Neuronal stem cell (in vitro differentiated cells): ENCODE results near the gene C11orf86.

Experiments
- DNase-seq: peaks from one replicate; pipeline ENCODE4 v3.0.0-alpha.2; 2013; ENCODE audit warnings: low spot score
- H2AFZ ChIP-seq: one replicate; pipeline ENCODE4 v1.6.1; 2013; ENCODE audit warnings: mild to moderate bottlenecking, low read length, inconsistent platforms
- H2AK5ac ChIP-seq: 2 replicates; pipeline ENCODE4 v1.6.1; 2013; ENCODE audit warnings: low read depth, mild to moderate bottlenecking, inconsistent platforms, low read length, moderate library complexity, mixed read lengths
- H2BK120ac ChIP-seq: 2 replicates; pipeline ENCODE4 v1.6.1; 2013; ENCODE audit warnings: low read depth, mild to moderate bottlenecking, inconsistent platforms, low read length, moderate library complexity, mixed read lengths
- H2BK12ac ChIP-seq: one replicate; pipeline ENCODE4 v1.6.1; 2013; ENCODE audit warnings: low read length, inconsistent platforms
- H2BK15ac ChIP-seq: 2 replicates; pipeline ENCODE4 v1.6.1; 2013; ENCODE audit warnings: mild to moderate bottlenecking, low read length, inconsistent platforms, mixed read lengths
- H2BK5ac ChIP-seq: one replicate; pipeline ENCODE4 v1.6.1; 2013; ENCODE audit warnings: inconsistent platforms, mild to moderate bottlenecking, low read length, moderate library complexity
- H3K14ac ChIP-seq: one replicate; pipeline ENCODE4 v1.6.1; 2013; ENCODE audit warnings: low read length, inconsistent platforms
- H3K18ac ChIP-seq: 2 replicates; pipeline ENCODE4 v1.6.1; 2013; ENCODE audit warnings: low read length, inconsistent platforms
- H3K23ac ChIP-seq: 2 replicates; pipeline ENCODE4 v1.6.1; 2013; ENCODE audit warnings: low read depth, mild to moderate bottlenecking, mixed read lengths, low read length, inconsistent platforms; ENCODE audit not compliant: poor library complexity
- H3K27ac ChIP-seq: replicated peaks from 3 replicates; pipeline ENCODE4 v1.5.1; 2013; ENCODE audit warnings: low read length, inconsistent platforms
- H3K27me3 ChIP-seq, 3 experiments: 2 replicates each; pipeline ENCODE4 v1.6.1; 2013; ENCODE audit warnings: low read length in 3 of 3, mild to moderate bottlenecking in 2 of 3, inconsistent platforms in 1 of 3, low read depth in 1 of 3, mixed read lengths in 1 of 3, moderate library complexity in 1 of 3; ENCODE audit not compliant: control insufficient read depth in 3 of 3, insufficient read depth in 3 of 3
- H3K36me3 ChIP-seq, 2 donors: replicated peaks in 1 of 2; 2 replicates each; pipeline ENCODE4 v1.6.1; 2013; ENCODE audit warnings: low read length in 2 of 2; ENCODE audit not compliant: control insufficient read depth in 2 of 2, insufficient read depth in 2 of 2
- H3K4ac ChIP-seq: 2 replicates; pipeline ENCODE4 v1.6.1; 2013; ENCODE audit warnings: inconsistent platforms, mild to moderate bottlenecking, low read length, moderate library complexity
- H3K4me1 ChIP-seq, 2 donors: 1 replicate in 1 of 2; 2 replicates in 1 of 2; pipeline ENCODE4 v1.6.1; 2013; ENCODE audit warnings: low read length in 2 of 2, low read depth in 1 of 2; ENCODE audit not compliant: control insufficient read depth in 2 of 2, insufficient read depth in 1 of 2
- H3K4me2 ChIP-seq: one replicate; pipeline ENCODE4 v1.6.1; 2013; ENCODE audit warnings: mild to moderate bottlenecking, low read length, inconsistent platforms; ENCODE audit not compliant: insufficient read depth, poor library complexity, severe bottlenecking
- H3K4me3 ChIP-seq, 2 donors: 2 replicates each; pipeline ENCODE4 v1.5.1; 2013; ENCODE audit warnings: low read length in 2 of 2, mild to moderate bottlenecking in 2 of 2, inconsistent platforms in 1 of 2, moderate library complexity in 1 of 2
- H3K79me1 ChIP-seq: one replicate; pipeline ENCODE4 v1.6.1; 2013; ENCODE audit warnings: low read depth, mild to moderate bottlenecking, inconsistent platforms, low read length, moderate library complexity
- H3K9ac ChIP-seq: one replicate; pipeline ENCODE4 v1.6.1; 2013; ENCODE audit warnings: mild to moderate bottlenecking, low read depth, low read length, inconsistent platforms; ENCODE audit not compliant: poor library complexity
- H3K9me3 ChIP-seq, 2 donors: replicated peaks in 1 of 2; 2 replicates each; pipeline versions ENCODE3 to v1.6.1; 2013; ENCODE audit warnings: low read length in 2 of 2, mild to moderate bottlenecking in 2 of 2, inconsistent platforms in 1 of 2, low read depth in 1 of 2, mixed read lengths in 1 of 2, moderate library complexity in 1 of 2; ENCODE audit not compliant: control insufficient read depth in 2 of 2, insufficient read depth in 1 of 2
- H4K8ac ChIP-seq: one replicate; pipeline ENCODE4 v1.6.1; 2013; ENCODE audit warnings: low read depth, mild to moderate bottlenecking, inconsistent platforms, low read length, moderate library complexity
- H4K91ac ChIP-seq: one replicate; pipeline ENCODE4 v1.6.1; 2013; ENCODE audit warnings: low read length, low read depth, mild to moderate bottlenecking, inconsistent platforms; ENCODE audit not compliant: poor library complexity
- WGBS, 2 donors: extraction: QIAGEN DNeasy Blood & Tissue Kit; methylation state at CpG; one replicate each; pipeline ENCODE4 v1.1.7; 2013; ENCODE audit warnings: missing lambda C conversion rate in 2 of 2, mixed read lengths in 1 of 2; ENCODE audit not compliant: insufficient read length in 2 of 2, insufficient replicate concordance in 1 of 2; ENCODE audit errors: extremely low coverage in 2 of 2; 5-methylcytosine and 5-hydroxymethylcytosine counted together

C11orf86 gene

DNA sequence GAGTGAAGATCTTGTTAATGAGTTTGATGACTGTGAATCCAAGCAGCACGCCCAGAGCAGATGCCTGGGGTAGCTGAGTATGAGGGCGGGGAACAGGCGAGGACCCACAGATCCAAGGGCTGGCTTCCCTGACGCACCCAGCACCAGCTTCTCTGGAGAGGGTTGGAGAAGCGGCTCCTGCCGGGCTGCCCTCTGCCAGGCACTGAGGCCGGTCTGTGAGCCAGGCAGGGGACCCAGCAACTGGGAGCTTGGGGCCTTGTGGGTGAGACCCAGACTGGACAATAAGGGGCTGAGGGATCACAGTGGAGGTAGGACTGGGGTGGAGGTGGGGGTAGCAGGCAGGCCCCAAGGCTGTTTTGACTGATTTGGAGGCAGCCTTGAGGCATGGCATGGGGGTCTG lies 39.2 kb downstream of the C11orf86 start:
- Histone ChIP-seq H3K27ac (no peak overlapping the region), H3K14ac (no peak overlapping the region), H2BK5ac (peak overlapping the region; percentile 8), H3K4me1 (peaks cover 3 to 5% of the 10 kb centered on the region in 2 donors), H3K4me2 (no peak overlapping the region), H3K4ac (no peak overlapping the region), H2AFZ (no peak overlapping the region), H4K8ac (no peak overlapping the region), H2BK12ac (no peak overlapping the region), H2AK5ac (peak overlapping the region; percentile 51), H3K18ac (peak overlapping the region; percentile 33), H4K91ac (no peak overlapping the region), H3K79me1 (no peaks in the 10 kb centered on the region), H3K27me3 (no peaks in the 10 kb centered on the region), H2BK120ac (no peak overlapping the region), H3K9ac (no peak overlapping the region), H3K4me3 (no peak overlapping the region), H3K23ac (no peak overlapping the region), H3K36me3 (no peaks in the 10 kb centered on the region), H3K9me3 (no peaks in the 10 kb centered on the region), H2BK15ac (no peak overlapping the region)
- no CpG with 5 or more reads among the region's 7 CpGs for WGBS, 2 donors
- no peak for DNase-seq

GRCh38 chr11:67015048-67015447 lies 39.9 kb downstream of the C11orf86 start:
- Histone ChIP-seq H4K91ac (no peak overlapping the region), H2AK5ac (peak overlapping the region; percentile 86), H2BK12ac (no peak overlapping the region), H3K23ac (no peak overlapping the region), H3K14ac (peak overlapping the region; percentile 67), H2AFZ (peak overlapping the region; percentile 39), H3K9me3 (no peaks in the 10 kb centered on the region), H3K4ac (peak overlapping the region; percentile 93), H2BK15ac (no peak overlapping the region), H3K79me1 (no peaks in the 10 kb centered on the region), H4K8ac (no peak overlapping the region), H3K4me1 (peaks cover 3 to 5% of the 10 kb centered on the region in 2 donors), H3K27ac (no peak overlapping the region), H3K4me3 (peak overlapping the region in 1 of 2 donors; percentile 25), H2BK5ac (peak overlapping the region; percentile 8), H3K4me2 (no peak overlapping the region), H3K27me3 (peaks cover 0 to 2% (median 0%) of the 10 kb centered on the region in 3 experiments), H3K18ac (peak overlapping the region; percentile 77), H3K36me3 (no peaks in the 10 kb centered on the region), H2BK120ac (no peak overlapping the region), H3K9ac (no peak overlapping the region)
- DNase-seq: no peak
- WGBS, 2 donors: no CpG with 5 or more reads among the region's 8 CpGs

DNA sequence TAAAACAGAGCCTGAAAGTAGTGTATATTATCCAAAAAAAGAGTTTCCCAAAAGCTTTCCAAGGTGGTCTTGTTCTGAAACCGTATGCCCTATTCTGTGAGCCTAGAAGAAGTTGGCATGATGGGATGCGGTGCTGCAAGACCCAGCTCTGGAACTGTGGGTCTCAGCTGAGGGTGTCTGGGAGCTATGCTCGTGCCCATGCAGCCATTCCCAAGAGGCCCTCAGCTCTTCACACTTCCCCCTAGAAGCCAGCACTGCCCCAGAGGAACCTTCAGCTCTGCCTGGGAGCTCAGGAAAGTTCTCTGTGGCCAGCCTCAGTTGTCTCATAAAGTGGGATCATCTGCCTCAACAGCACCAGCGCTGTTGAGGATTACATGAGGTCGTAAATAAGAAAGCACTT lies 41.4 kb downstream of the C11orf86 start:
- Histone ChIP-seq H2AK5ac (no peak overlapping the region), H4K91ac (no peak overlapping the region), H3K36me3 (no peaks in the 10 kb centered on the region), H2BK120ac (no peak overlapping the region), H3K27ac (no peak overlapping the region), H3K18ac (no peak overlapping the region), H3K4ac (no peak overlapping the region), H3K27me3 (peaks cover 0 to 14% (median 0%) of the 10 kb centered on the region in 3 experiments), H2BK15ac (no peak overlapping the region), H4K8ac (no peak overlapping the region), H3K79me1 (no peaks in the 10 kb centered on the region), H3K14ac (no peak overlapping the region), H3K9me3 (no peaks in the 10 kb centered on the region), H3K4me1 (peaks cover 3 to 5% of the 10 kb centered on the region in 2 donors), H2BK12ac (no peak overlapping the region), H2AFZ (no peak overlapping the region), H3K9ac (no peak overlapping the region), H3K23ac (no peak overlapping the region), H3K4me2 (no peak overlapping the region), H3K4me3 (no peak overlapping the region), H2BK5ac (no peak overlapping the region)
- DNase-seq: no peak
- WGBS, 2 donors: no CpG with 5 or more reads among the region's 5 CpGs

GRCh38 chr11:67020949-67021348 lies 45.8 kb downstream of the C11orf86 start:
- Histone ChIP-seq H2BK12ac (no peak overlapping the region), H2BK120ac (no peak overlapping the region), H4K91ac (no peak overlapping the region), H3K36me3 (no peaks in the 10 kb centered on the region), H3K9ac (no peak overlapping the region), H3K4me1 (peaks cover 0 to 7% of the 10 kb centered on the region in 2 donors), H3K4me3 (no peak overlapping the region), H3K4me2 (no peak overlapping the region), H3K27me3 (peaks cover 16 to 55% (median 37%) of the 10 kb centered on the region in 3 experiments), H3K27ac (no peak overlapping the region), H2AFZ (no peak overlapping the region), H2AK5ac (no peak overlapping the region), H4K8ac (no peak overlapping the region), H3K79me1 (no peaks in the 10 kb centered on the region), H3K4ac (no peak overlapping the region), H3K18ac (no peak overlapping the region), H2BK15ac (no peak overlapping the region), H3K9me3 (peaks cover 0 to 5% of the 10 kb centered on the region in 2 donors), H3K14ac (no peak overlapping the region), H3K23ac (no peak overlapping the region), H2BK5ac (no peak overlapping the region)
- DNase-seq: no peak
- WGBS, 2 donors: no CpG with 5 or more reads among the region's 6 CpGs
